CD4-positive, alpha-beta T cell treated with Interleukin-2 at 100 ng/mL for 4 hours (primary cell): ENCODE data around the gene OR6C74.

Source experiments
- DNase-seq: peaks from one replicate; pipeline ENCODE4 v3.0.0-alpha.2; 2020; ENCODE audit warnings: low spot score

OR6C74 gene

GRCh38 chr12:55244309-55244708 is at the start of gene OR6C74:
Gene OR6C74, plus strand, starts transcription at chr12:55244609. Its CDS starts 2,679 bp downstream, at chr12:55247288.
- DNase-seq: no peak

DNA sequence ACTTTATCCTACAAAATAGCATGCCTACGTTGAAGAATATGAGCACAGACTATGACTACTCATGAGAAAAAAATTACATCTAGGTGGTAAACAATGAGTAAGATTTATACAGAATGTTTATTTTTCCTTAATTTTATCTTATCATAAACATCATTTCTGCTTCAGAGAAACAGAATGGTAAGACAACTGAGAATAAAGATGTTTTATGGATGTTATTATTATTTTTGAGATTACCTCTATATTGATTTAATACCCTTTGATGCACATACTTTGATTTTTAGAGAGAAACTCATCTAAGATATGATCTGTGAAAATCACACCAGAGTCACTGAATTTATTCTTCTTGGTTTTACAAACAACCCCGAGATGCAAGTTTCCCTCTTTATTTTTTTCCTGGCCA is 23.7 kb upstream of the OR6C74 start, which contains the start of gene OR10A7:
TSS of gene OR10A7 (plus strand) at position 301 of the 400 bp plus-strand sequence. CDS start at position 301, 0 bp downstream.
- no peak for DNase-seq

DNA sequence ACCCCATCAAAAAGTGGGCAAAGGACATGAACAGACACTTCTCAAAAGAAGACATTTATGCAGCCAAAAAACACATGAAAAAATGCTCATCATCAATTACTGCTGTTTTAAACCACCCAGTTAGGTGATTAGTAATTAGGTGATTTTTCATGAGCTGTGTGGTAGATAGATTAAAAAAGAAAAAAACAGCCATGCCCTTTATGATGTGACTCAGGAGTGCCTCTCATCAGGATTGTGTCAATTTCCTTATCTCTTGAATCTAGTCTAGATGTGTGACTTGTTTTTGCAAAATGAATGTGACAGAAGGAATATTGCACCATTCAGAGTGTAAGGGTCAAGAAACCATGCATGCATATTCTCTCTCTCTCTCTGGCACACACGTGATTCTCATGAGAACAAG is 17.9 kb upstream of the OR6C74 start:
- no peak for DNase-seq

- DNase-seq: no peak
Measured at GRCh38 chr12:55227643-55228042, 16.8 kb upstream of the OR6C74 start.

DNA sequence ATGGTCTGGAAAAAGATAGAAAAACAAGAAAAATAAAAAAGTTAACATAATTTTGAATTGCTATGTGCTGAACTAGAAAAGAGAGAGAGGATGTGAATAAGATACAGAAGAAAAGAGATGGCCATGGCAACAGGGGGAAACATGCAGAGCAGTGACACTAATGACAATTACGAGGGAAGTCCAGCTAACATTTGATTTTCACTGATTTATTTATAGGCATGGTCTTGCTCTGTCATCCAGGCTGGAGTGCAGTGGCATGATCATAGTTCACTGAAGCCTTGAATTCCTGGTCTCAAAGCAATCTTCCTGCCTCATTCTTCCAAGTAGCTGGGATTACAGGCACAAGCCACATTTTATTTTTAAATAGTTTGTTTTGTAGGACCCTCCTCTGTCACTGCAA is 1.8 kb downstream of the OR6C74 start:
- DNase-seq: no peak

GRCh38 chr12:55250944-55251343 is 6.5 kb downstream of the OR6C74 start:
- no peak for DNase-seq

GRCh38 chr12:55253281-55253680 is 8.9 kb downstream of the OR6C74 start:
- no peak for DNase-seq

- DNase-seq: no peak
Measured at GRCh38 chr12:55256831-55257230, 12.4 kb downstream of the OR6C74 start.

GRCh38 chr12:55258303-55258702 is 13.9 kb downstream of the OR6C74 start:
- no peak for DNase-seq

DNA sequence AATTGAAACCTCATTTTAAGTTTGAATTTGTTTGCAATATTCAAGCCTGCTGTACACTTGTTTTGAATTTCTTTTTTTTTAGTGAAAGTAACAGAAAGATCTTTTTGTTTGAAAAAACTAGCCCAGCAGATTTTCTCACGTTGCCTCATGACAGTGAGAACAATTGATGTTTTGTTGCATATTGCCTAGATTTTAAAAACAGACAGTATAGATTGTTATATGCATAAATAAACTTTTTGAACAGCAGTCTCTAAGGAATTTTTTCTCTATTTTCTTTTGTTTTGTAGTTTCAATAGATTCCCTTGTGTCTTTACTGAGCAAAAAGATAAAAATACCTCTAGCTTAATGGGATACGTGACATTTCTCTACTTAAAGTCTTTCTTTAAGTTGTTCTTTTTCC is 36.6 kb downstream of the OR6C74 start:
- no peak for DNase-seq

DNA sequence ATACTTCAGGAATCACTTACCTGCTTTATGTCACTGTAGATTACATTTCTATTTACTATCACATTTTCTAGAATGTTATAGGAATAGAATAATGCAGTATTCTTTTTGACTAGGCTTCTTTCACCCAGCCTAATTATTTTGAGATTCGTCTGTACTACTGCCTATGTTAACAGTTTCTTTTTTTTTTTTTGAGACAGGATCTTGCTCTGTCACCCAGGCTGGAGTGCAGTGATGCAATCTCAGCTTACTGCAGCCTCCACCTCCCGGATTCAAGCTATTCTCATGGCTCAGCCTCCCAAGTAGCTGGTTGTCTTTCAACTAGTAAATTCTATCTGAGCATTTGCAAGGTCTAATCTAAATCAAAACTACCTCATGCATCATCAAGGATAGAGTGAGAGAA is 45.6 kb downstream of the OR6C74 start:
- no peak for DNase-seq
